Osteocyte (in vitro differentiated cells): ENCODE measurements around the gene CRYZ. TPM values are rescaled to one million over a fixed set of nuclear protein-coding genes. Genes with fewer than 3 reads are reported as not detected.

Source experiments
- DNase-seq: peaks from one replicate; pipeline ENCODE4 v3.0.0; 2021; ENCODE audit warnings: mixed read lengths; ENCODE audit not compliant: unreplicated experiment; ENCODE audit errors: extremely low spot score
- H3K27ac Mint-ChIP-seq: one replicate; pipeline ENCODE4 v1.8.0; 2021; ENCODE audit warnings: mild to moderate bottlenecking, mixed read lengths; ENCODE audit not compliant: unreplicated experiment
- H3K27me3 Mint-ChIP-seq: one replicate; pipeline ENCODE4 v1.8.0; 2021; ENCODE audit warnings: mixed read lengths; ENCODE audit not compliant: unreplicated experiment
- H3K36me3 Mint-ChIP-seq: one replicate; pipeline ENCODE4 v1.8.0; 2021; ENCODE audit warnings: mixed read lengths; ENCODE audit not compliant: unreplicated experiment
- H3K4me1 Mint-ChIP-seq: one replicate; pipeline ENCODE4 v1.8.0; 2021; ENCODE audit warnings: mixed read lengths; ENCODE audit not compliant: unreplicated experiment
- H3K4me3 Mint-ChIP-seq: one replicate; pipeline ENCODE4 v1.8.0; 2021; ENCODE audit warnings: mild to moderate bottlenecking, moderate library complexity, mixed read lengths; ENCODE audit not compliant: unreplicated experiment
- H3K9me3 Mint-ChIP-seq: one replicate; pipeline ENCODE4 v1.8.0; 2021; ENCODE audit warnings: mixed read lengths; ENCODE audit not compliant: unreplicated experiment
- total RNA-seq: library from RNA; stranded (reverse); gene quantifications from 2 replicates; pipeline ENCODE4 v1.2.1, GENCODE V29; 2021
- TF ChIP-seq, protein P1 (sequence below): fragments of 200-600 bp; sonication (generic); IDR thresholded peaks from 2 replicates; pipeline ENCODE4 v1.5.0; 2021; ENCODE audit warnings: antibody characterized with exemption, mild to moderate bottlenecking, moderate library complexity

CRYZ gene
- total RNA-seq, 1 donor from 2014 or later, result 7.1 TPM

DNA sequence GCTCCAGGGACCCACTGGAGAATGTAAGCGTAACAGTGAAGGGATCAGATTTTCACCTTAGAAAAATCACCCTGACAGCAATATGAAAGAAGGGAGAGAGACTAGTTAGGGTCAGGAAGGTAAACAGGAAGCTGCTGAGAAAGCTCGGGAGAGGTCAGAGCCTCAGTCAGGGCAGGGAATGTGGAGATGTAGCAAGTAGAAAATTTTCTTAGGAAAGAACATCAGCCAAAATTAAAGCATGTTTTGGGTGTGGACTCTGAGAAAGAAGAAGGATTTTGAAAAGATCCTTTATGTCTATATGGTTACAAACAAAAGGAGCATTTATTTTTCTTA lies 42.5 kb downstream of the CRYZ start:
- no peak overlapping the region for H3K4me3 Mint-ChIP-seq
- no peaks in the 10 kb centered on the region for H3K4me1 Mint-ChIP-seq
- TF ChIP-seq, protein P1, sequence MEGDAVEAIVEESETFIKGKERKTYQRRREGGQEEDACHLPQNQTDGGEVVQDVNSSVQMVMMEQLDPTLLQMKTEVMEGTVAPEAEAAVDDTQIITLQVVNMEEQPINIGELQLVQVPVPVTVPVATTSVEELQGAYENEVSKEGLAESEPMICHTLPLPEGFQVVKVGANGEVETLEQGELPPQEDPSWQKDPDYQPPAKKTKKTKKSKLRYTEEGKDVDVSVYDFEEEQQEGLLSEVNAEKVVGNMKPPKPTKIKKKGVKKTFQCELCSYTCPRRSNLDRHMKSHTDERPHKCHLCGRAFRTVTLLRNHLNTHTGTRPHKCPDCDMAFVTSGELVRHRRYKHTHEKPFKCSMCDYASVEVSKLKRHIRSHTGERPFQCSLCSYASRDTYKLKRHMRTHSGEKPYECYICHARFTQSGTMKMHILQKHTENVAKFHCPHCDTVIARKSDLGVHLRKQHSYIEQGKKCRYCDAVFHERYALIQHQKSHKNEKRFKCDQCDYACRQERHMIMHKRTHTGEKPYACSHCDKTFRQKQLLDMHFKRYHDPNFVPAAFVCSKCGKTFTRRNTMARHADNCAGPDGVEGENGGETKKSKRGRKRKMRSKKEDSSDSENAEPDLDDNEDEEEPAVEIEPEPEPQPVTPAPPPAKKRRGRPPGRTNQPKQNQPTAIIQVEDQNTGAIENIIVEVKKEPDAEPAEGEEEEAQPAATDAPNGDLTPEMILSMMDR, result no peak
- no peak overlapping the region for H3K27ac Mint-ChIP-seq
- no peaks in the 10 kb centered on the region for H3K36me3 Mint-ChIP-seq
- H3K27me3 Mint-ChIP-seq, result peaks cover 21% of the 10 kb centered on the region
- no peak for DNase-seq
- no peaks in the 10 kb centered on the region for H3K9me3 Mint-ChIP-seq

DNA sequence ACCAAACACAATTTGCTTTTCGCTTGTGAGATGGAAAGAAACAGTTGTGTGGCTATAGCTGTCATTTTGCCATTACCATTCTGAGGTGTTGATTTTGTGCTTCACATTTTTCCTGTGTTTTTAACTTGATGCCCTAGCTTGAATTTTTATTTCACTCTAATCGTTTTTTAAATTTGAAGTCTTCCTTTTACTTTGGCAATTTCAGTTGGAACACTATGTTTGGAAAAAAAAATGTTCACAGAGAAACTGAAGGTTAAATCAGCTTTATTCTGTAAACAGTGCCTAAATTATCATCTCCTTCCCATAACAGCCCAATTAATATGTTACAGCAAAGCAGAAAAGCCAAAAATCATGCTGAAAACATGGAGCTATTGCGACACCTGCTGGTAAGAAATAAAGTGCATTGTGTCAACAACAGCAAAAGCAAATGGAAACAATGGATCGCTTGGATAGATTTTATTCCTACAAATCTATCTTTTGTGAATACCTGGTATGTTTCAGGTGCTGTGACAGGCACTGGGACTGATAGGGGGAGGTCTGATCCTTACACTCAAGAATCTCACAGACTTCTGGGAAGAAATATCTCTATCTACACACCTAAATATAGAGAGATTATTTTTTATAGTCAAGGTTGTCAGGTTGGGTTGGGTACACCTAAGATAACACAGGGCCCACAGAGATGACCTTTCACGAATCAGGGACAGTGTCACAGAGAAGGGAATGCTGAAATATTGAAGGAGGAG lies 43.1 kb downstream of the CRYZ start:
- Mint-ChIP-seq H3K27me3 (peaks cover 19% of the 10 kb centered on the region), H3K4me3 (no peak overlapping the region)
- TF ChIP-seq, protein P1, result peak; percentile 84

DNA sequence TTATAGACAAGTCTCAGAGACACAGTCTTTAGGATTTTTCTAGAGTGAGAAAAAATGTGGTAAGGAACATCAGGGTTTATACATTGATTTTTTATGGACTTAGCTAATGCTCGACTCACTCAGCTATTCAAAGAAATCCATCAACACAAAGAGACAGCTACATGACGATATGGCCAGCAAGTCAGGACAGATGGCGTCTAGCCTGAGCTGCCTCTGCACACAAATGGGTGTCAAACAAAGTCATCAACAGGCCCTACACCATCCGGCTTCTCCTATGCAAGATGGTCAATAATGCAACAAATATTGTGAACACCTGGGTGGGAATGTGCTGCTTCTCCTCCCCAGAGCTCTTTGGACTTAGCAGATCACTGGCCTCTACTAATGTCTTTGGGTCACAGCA lies 45.9 kb downstream of the CRYZ start:
- H3K36me3 Mint-ChIP-seq, result no peaks in the 10 kb centered on the region
- TF ChIP-seq, protein P1, result no peak
- DNase-seq, result no peak
- no peak overlapping the region for H3K27ac Mint-ChIP-seq
- no peak overlapping the region for H3K4me3 Mint-ChIP-seq
- no peaks in the 10 kb centered on the region for H3K9me3 Mint-ChIP-seq
- peaks cover 19% of the 10 kb centered on the region for H3K27me3 Mint-ChIP-seq
- no peaks in the 10 kb centered on the region for H3K4me1 Mint-ChIP-seq

More for the DNA sequence above, 43.1 kb downstream of the CRYZ start:
- H3K4me1 Mint-ChIP-seq, result no peaks in the 10 kb centered on the region
- H3K27ac Mint-ChIP-seq, result no peak overlapping the region
- H3K36me3 Mint-ChIP-seq, result no peaks in the 10 kb centered on the region
- no peaks in the 10 kb centered on the region for H3K9me3 Mint-ChIP-seq
- no peak for DNase-seq

DNA sequence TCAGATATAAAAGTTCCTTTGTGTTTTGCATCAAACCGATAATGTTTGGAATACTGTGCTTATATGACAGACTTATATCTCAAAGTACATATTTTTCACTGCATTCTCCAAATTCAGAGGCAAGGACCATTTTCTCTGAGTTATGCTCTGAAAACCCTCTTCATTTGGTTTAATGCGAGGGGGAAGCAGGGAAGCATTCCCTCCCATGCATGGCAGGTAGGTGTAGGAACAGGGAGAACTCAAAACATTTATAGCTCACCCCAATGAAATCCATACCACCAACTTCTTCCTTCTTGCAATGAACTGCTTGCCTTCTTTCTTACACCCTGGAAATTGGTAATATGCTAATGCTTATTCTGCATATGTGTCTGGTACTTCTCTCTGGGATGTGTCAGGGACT lies 48.5 kb downstream of the CRYZ start:
- TF ChIP-seq, protein P1, result no peak
- H3K27ac Mint-ChIP-seq, result no peak overlapping the region
- no peaks in the 10 kb centered on the region for H3K4me1 Mint-ChIP-seq
- no peaks in the 10 kb centered on the region for H3K36me3 Mint-ChIP-seq
- H3K9me3 Mint-ChIP-seq, result no peaks in the 10 kb centered on the region
- peaks cover 12% of the 10 kb centered on the region for H3K27me3 Mint-ChIP-seq
- no peak for DNase-seq
- no peak overlapping the region for H3K4me3 Mint-ChIP-seq

DNA sequence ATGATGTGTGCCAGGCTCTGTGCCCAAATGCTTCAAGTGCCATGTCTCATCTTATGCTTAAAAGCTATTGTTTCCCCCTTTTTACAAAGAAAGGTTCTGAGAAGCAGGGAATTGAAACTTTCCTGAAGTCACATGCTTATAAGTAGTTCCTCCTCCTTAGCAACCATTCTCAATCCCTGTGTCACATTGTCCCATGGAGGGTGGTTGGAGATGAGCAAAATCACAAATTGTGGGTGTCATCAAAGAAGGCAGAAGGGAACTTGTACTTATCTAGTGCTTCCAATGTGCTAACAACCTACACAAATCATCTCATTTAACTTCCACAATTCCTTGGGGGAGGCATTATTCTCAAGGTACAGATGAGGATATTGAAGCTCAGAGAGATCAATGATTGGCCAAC lies 49.2 kb downstream of the CRYZ start:
- no peaks in the 10 kb centered on the region for H3K4me1 Mint-ChIP-seq
- DNase-seq, result no peak
- H3K36me3 Mint-ChIP-seq, result no peaks in the 10 kb centered on the region
- H3K27me3 Mint-ChIP-seq, result peaks cover 8% of the 10 kb centered on the region
- TF ChIP-seq, protein P1, result no peak
- H3K9me3 Mint-ChIP-seq, result no peaks in the 10 kb centered on the region
- H3K27ac Mint-ChIP-seq, result no peak overlapping the region
- no peak overlapping the region for H3K4me3 Mint-ChIP-seq
